Measurements from ENCODE around the gene A3GALT2.

Gene A3GALT2

DNA sequence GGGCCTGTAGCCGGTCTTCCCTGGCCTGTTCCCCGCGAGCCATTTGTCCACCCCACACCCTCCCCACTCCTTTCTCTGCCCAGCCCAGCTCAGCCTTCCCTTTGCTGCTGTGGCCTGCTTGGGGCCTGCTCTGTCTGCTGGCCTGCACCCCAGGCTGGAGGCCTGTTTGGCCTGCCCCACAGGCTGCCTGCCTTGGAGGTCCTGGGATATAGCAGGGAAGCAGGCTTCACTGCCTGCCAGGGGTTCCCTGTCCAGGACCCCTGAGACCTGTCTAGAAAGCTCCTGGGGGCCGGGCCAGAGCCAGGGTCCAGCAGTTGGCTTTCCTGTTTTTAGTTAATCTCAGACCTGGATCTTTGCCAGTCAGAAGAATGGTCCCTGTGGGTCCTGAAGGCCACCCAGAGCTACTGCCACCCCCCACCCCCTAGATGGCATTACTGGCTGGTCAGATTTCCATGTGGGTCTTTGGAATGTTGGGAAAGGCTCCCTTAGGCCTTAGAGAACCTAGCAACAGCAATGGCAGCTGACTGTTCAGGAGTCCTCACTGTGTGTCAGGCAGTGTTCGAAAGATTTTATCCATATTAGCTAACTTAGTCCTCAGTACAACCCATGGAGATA lies 56.9 kb downstream of the A3GALT2 start:
- TF ChIP-seq POLR2AphosphoS5 (IDR thresholded peaks at IDR 0.05; ENCODE audit: low read depth, low read length) = no peak
- TF ChIP-seq FOXP2 (optimal IDR thresholded peaks at IDR 0.05; ENCODE audit: borderline replicate concordance, extremely low read depth, extremely low read length, insufficient read depth) = no peak
- no peak for TF ChIP-seq TAF1 (IDR thresholded peaks at IDR 0.05; ENCODE audit: borderline replicate concordance, insufficient read depth, low read length)
- no peak for TF ChIP-seq SIN3A (IDR thresholded peaks at IDR 0.05; ENCODE audit: borderline replicate concordance, insufficient read depth, low read length)
- TF ChIP-seq REST (IDR thresholded peaks at IDR 0.05; ENCODE audit: insufficient read depth in 1 of 2, low read depth in 2 of 2, low read length in 2 of 2) = no peak

GRCh38 chr1:33261344-33261743 lies 59.6 kb downstream of the A3GALT2 start:
- TF ChIP-seq POLR2AphosphoS5 (IDR thresholded peaks at IDR 0.05; ENCODE audit: low read depth, low read length) = no peak
- no peak for TF ChIP-seq FOXP2 (optimal IDR thresholded peaks at IDR 0.05; ENCODE audit: borderline replicate concordance, extremely low read depth, extremely low read length, insufficient read depth)
- no peak for TF ChIP-seq REST (IDR thresholded peaks at IDR 0.05; ENCODE audit: insufficient read depth in 1 of 2, low read depth in 2 of 2, low read length in 2 of 2)
- TF ChIP-seq SIN3A (IDR thresholded peaks at IDR 0.05; ENCODE audit: borderline replicate concordance, insufficient read depth, low read length) = no peak
- no peak for TF ChIP-seq TAF1 (IDR thresholded peaks at IDR 0.05; ENCODE audit: borderline replicate concordance, insufficient read depth, low read length)

GRCh38 chr1:33260439-33260838 lies 60.5 kb downstream of the A3GALT2 start:
- TF ChIP-seq POLR2AphosphoS5 (IDR thresholded peaks at IDR 0.05; ENCODE audit: low read depth, low read length) = no peak
- no peak for TF ChIP-seq TAF1 (IDR thresholded peaks at IDR 0.05; ENCODE audit: borderline replicate concordance, insufficient read depth, low read length)
- TF ChIP-seq REST (IDR thresholded peaks at IDR 0.05; ENCODE audit: insufficient read depth in 1 of 2, low read depth in 2 of 2, low read length in 2 of 2) = no peak
- TF ChIP-seq SIN3A (IDR thresholded peaks at IDR 0.05; ENCODE audit: borderline replicate concordance, insufficient read depth, low read length) = no peak
- TF ChIP-seq FOXP2 (optimal IDR thresholded peaks at IDR 0.05; ENCODE audit: borderline replicate concordance, extremely low read depth, extremely low read length, insufficient read depth) = no peak

DNA sequence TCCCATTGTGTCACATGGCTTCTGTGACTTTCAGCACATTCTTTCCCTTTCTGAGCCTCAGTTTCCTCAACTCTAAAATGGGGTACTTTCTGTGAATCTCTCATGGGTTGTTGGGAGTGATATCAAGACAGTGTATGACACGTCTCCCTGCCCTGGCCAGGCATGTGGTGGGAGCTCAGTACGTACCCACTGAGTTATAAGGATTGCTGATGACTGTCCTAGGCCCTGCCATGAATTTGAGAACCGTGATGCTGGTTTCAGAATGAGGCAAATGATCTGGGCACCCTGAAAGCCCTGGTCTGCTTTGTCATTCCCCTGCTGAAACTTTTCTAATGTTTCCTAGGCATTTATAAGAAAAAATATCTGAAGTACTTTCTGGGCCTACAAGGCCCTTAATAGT lies 61.0 kb downstream of the A3GALT2 start:
- TF ChIP-seq TAF1 (IDR thresholded peaks at IDR 0.05; ENCODE audit: borderline replicate concordance, insufficient read depth, low read length) = no peak
- no peak for TF ChIP-seq FOXP2 (optimal IDR thresholded peaks at IDR 0.05; ENCODE audit: borderline replicate concordance, extremely low read depth, extremely low read length, insufficient read depth)
- no peak for TF ChIP-seq POLR2AphosphoS5 (IDR thresholded peaks at IDR 0.05; ENCODE audit: low read depth, low read length)
- TF ChIP-seq REST (IDR thresholded peaks at IDR 0.05; ENCODE audit: insufficient read depth in 1 of 2, low read depth in 2 of 2, low read length in 2 of 2) = no peak
- TF ChIP-seq SIN3A (IDR thresholded peaks at IDR 0.05; ENCODE audit: borderline replicate concordance, insufficient read depth, low read length) = no peak
